ENCODE results near the gene RABL6. TPM values are rescaled to one million over a fixed set of nuclear protein-coding genes. Genes with fewer than 3 reads are reported as not detected.
"Not testable (repeated sequence)": the region's sequence is repeated elsewhere in the genome, so short reads cannot be mapped to it uniquely, and the experiment has no call there.

RABL6 gene
- total RNA-seq, 3 donors from 2014 or later: 92.1 to 142 (median 112) TPM

DNA sequence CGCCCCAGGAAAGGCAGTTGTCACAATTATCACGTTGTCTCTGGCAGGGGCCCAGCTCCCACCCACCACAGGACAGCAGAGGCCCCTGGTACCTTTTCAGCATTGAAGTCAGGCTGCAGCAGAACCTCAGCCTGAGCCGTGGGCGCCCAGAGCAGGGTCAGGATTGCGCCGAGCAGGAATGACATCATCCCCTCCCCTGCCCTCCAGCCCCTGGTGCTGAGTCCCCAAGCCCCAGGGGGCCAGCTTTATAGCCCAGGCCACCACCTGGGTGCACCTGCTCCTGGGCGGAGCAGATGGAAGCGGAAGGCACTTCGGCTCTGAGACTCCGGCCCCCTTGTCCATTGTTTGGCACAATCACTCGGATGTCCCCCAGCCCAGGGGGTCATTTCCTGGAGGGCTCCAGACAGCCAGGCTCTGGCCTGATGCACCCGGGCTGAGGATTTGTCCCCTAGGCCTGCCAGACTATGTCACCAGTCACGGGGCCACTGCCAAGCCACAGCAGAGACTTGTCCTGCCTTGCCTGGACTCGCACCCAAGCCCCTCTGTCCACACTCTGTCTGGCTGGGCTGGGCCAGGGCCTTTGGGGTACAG lies 43.4 kb upstream of the RABL6 start, which contains the start of gene LCN15:
LCN15 (minus strand) TSS at position 218 of the 591 bp plus-strand sequence; CDS start at position 188, 30 bp downstream.
- TF ChIP-seq CTCF (IDR thresholded peaks at IDR 0.05): no peak
- DNase-seq: peak in 1 of 3 donors; percentile 37

GRCh38 chr9:136765041-136765440 lies 42.7 kb upstream of the RABL6 start:
- TF ChIP-seq CTCF (IDR thresholded peaks at IDR 0.05): no peak
- Histone ChIP-seq H3K36me3 (ENCODE audit: low read depth) (no peaks in the 10 kb centered on the region), H3K9me3 (no peaks in the 10 kb centered on the region), H3K4me3 (no peak overlapping the region), H3K4me1 (ENCODE audit: low read depth) (peaks cover 14% of the 10 kb centered on the region)
- intact Hi-C loops (cut with DNase I, micrococcal nuclease): no loop called here
- DNase-seq: peak in 2 of 3 donors; percentile 56 to 61
- peak; percentile 38 for ATAC-seq

More for the DNA sequence above, 43.4 kb upstream of the RABL6 start, which contains the start of gene LCN15:
- intact Hi-C loops (cut with DNase I, micrococcal nuclease): no loop called here
- ATAC-seq: no peak
- Histone ChIP-seq H3K4me1 (ENCODE audit: low read depth) (peaks cover 14% of the 10 kb centered on the region), H3K36me3 (ENCODE audit: low read depth) (no peaks in the 10 kb centered on the region), H3K4me3 (no peak within 1 kb of the TSS), H3K9me3 (no peaks in the 10 kb centered on the region)

GRCh38 chr9:136765745-136766409 lies 41.9 kb upstream of the RABL6 start:
- ATAC-seq; H3K4me3 ChIP-seq; H3K36me3 ChIP-seq (ENCODE audit: low read depth); H3K9me3 ChIP-seq; intact Hi-C loops (cut with DNase I, micrococcal nuclease): not testable (repeated sequence)
- H3K4me1 ChIP-seq (ENCODE audit: low read depth): peaks cover 14% of the 10 kb centered on the region
- peak in 1 of 3 donors; percentile 46 for DNase-seq

DNA sequence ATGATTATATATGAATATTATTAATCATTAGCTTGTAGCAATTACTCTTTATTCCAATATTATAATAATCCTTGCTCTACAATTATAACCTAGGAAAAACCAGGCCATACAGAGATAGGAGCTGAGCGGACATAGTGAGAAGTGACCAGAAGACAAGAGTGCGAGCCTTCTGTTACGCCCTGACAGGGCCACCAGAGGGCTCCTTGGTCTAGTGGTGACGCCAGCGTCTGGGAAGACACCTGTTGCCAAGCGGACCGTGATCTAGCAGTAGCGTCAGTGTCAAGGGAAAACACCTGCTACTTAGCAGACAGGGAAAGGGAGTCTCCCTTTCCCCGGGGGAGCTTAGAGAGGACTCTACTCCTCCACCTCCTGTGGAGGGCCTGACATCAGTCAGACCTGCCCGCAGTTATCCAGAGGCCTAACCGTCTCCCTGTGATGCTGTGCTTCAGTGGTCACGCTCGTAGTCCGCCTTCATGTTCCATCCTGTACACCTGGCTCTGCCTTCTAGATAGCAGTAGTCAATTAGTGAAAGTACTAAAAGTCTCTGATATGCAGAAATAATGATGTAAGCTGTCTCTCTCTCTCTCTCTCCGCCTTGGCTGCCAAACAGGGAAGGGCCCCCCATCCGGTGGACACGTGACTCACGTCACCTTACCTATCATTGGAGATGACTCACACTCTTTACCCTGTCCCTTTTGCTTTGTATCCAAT lies 41.2 kb upstream of the RABL6 start:
- peak; percentile 70 to 78 (median 72) for DNase-seq
- intact Hi-C loops (cut with DNase I, micrococcal nuclease); H3K36me3 ChIP-seq (ENCODE audit: low read depth); H3K4me3 ChIP-seq; H3K9me3 ChIP-seq; ATAC-seq: not testable (repeated sequence)
- H3K4me1 ChIP-seq (ENCODE audit: low read depth): peaks cover 14% of the 10 kb centered on the region

GRCh38 chr9:136769710-136770191 lies 38.0 kb upstream of the RABL6 start:
- intact Hi-C loops (cut with DNase I, micrococcal nuclease): no loop called here
- H3K36me3 ChIP-seq (ENCODE audit: low read depth): no peaks in the 10 kb centered on the region
- H3K4me3 ChIP-seq: no peak overlapping the region
- ATAC-seq (peak; percentile 80), DNase-seq (peak in 2 of 3 donors; percentile 70 to 76)
- H3K4me1 ChIP-seq (ENCODE audit: low read depth): peaks cover 13% of the 10 kb centered on the region
- H3K9me3 ChIP-seq: peaks cover 4% of the 10 kb centered on the region
- peak; percentile 50 for TF ChIP-seq CTCF (IDR thresholded peaks at IDR 0.05)

- TF ChIP-seq CTCF (IDR thresholded peaks at IDR 0.05): no peak
- DNase-seq (peak in 1 of 3 donors; percentile 16), ATAC-seq (no peak)
- Histone ChIP-seq H3K4me3 (no peak overlapping the region), H3K36me3 (ENCODE audit: low read depth) (no peaks in the 10 kb centered on the region), H3K4me1 (ENCODE audit: low read depth) (no peaks in the 10 kb centered on the region), H3K9me3 (peaks cover 4% of the 10 kb centered on the region)
- intact Hi-C loops (cut with DNase I, micrococcal nuclease): no loop called here
Measured at GRCh38 chr9:136771907-136772415, 35.8 kb upstream of the RABL6 start.
